Neural crest cell (in vitro differentiated cells): ENCODE results near the gene ETNK1. TPM values are rescaled to one million over a fixed set of nuclear protein-coding genes. Genes with fewer than 3 reads are reported as not detected.
"Not testable (repeated sequence)": the region's sequence is repeated elsewhere in the genome, so short reads cannot be mapped to it uniquely, and the experiment has no call there.

Experiments used
- DNase-seq: peaks from one replicate; pipeline ENCODE4 v3.0.0; 2021; ENCODE audit warnings: low read depth, mixed read lengths, low spot score
- H3K27ac Mint-ChIP-seq: one replicate; pipeline ENCODE4 v1.8.0; 2021; ENCODE audit warnings: mild to moderate bottlenecking, mixed read lengths; ENCODE audit not compliant: unreplicated experiment
- H3K27me3 Mint-ChIP-seq: 2 replicates; pipeline ENCODE4 v1.8.0; 2021; ENCODE audit warnings: low read depth, mild to moderate bottlenecking, mixed read lengths
- H3K36me3 Mint-ChIP-seq: 2 replicates; pipeline ENCODE4 v1.8.0; 2021; ENCODE audit warnings: low read depth, mild to moderate bottlenecking, mixed read lengths
- H3K4me1 Mint-ChIP-seq: 2 replicates; pipeline ENCODE4 v1.8.0; 2021; ENCODE audit warnings: mixed read lengths
- H3K4me3 Mint-ChIP-seq: one replicate; pipeline ENCODE4 v1.8.0; 2021; ENCODE audit warnings: mild to moderate bottlenecking, mixed read lengths
- H3K9me3 Mint-ChIP-seq: 2 replicates; pipeline ENCODE4 v1.8.0; 2021; ENCODE audit warnings: mixed read lengths
- total RNA-seq: library from RNA; stranded (reverse); gene quantifications from 2 replicates; pipeline ENCODE4 v1.2.1, GENCODE V29; 2021
- TF ChIP-seq, protein P1 (sequence below): fragments of 200-600 bp; sonication (generic); conservative IDR thresholded peaks from 2 replicates; pipeline ENCODE4 v1.5.0; 2021; ENCODE audit warnings: antibody characterized with exemption, mild to moderate bottlenecking

Gene ETNK1
- total RNA-seq, 1 donor from 2014 or later: 105 TPM

DNA sequence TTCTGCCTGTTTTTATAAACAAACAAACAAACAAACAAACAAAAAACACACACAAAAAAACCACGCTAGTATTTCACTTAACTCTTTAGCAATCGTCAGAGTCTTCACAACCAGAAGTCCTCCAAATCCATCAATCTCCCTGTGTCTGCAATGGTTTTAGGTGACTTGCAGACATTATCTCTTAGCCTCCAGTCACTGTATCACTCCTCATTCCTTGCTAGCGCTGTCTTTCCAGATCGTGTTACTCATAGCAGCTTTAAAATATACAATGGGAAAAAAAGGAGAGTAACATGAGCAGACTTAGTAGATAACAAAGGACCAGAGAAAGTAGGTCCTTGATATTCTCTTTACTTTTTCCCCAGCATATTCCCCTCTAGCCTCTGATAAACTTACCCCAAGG is 15.5 kb upstream of the ETNK1 start:
- no peak for DNase-seq
- no peaks in the 10 kb centered on the region for H3K27me3 Mint-ChIP-seq
- no peaks in the 10 kb centered on the region for H3K4me1 Mint-ChIP-seq
- peaks cover 19% of the 10 kb centered on the region for H3K9me3 Mint-ChIP-seq
- no peak overlapping the region for H3K4me3 Mint-ChIP-seq
- TF ChIP-seq, protein P1, sequence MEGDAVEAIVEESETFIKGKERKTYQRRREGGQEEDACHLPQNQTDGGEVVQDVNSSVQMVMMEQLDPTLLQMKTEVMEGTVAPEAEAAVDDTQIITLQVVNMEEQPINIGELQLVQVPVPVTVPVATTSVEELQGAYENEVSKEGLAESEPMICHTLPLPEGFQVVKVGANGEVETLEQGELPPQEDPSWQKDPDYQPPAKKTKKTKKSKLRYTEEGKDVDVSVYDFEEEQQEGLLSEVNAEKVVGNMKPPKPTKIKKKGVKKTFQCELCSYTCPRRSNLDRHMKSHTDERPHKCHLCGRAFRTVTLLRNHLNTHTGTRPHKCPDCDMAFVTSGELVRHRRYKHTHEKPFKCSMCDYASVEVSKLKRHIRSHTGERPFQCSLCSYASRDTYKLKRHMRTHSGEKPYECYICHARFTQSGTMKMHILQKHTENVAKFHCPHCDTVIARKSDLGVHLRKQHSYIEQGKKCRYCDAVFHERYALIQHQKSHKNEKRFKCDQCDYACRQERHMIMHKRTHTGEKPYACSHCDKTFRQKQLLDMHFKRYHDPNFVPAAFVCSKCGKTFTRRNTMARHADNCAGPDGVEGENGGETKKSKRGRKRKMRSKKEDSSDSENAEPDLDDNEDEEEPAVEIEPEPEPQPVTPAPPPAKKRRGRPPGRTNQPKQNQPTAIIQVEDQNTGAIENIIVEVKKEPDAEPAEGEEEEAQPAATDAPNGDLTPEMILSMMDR: no peak
- no peak overlapping the region for H3K27ac Mint-ChIP-seq
- H3K36me3 Mint-ChIP-seq: peaks cover 6% of the 10 kb centered on the region

DNA sequence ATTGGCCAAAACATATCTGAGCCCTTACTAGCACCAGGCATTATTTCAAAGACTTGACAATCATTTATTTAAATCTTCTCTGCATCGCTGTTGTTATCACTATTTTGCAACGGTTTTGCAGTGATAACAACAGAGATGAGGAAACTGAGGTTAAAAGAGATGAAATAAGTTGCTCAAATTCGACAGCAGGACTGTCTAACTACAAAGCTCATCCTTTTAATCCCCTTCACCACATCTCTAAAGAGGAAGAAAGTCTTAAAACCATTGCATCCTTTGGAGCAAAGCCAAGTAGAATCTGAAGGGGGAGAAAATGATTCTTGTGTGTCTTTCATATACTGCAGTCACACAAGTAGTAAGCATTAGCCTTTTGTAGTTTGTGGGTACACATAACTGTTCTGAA is 14.8 kb upstream of the ETNK1 start:
- H3K4me1 Mint-ChIP-seq: no peaks in the 10 kb centered on the region
- H3K36me3 Mint-ChIP-seq: peaks cover 6% of the 10 kb centered on the region
- H3K4me3 Mint-ChIP-seq: no peak overlapping the region
- H3K27me3 Mint-ChIP-seq: no peaks in the 10 kb centered on the region
- peaks cover 23% of the 10 kb centered on the region for H3K9me3 Mint-ChIP-seq
- DNase-seq: no peak
- no peak overlapping the region for H3K27ac Mint-ChIP-seq
- TF ChIP-seq, protein P1: no peak

DNA sequence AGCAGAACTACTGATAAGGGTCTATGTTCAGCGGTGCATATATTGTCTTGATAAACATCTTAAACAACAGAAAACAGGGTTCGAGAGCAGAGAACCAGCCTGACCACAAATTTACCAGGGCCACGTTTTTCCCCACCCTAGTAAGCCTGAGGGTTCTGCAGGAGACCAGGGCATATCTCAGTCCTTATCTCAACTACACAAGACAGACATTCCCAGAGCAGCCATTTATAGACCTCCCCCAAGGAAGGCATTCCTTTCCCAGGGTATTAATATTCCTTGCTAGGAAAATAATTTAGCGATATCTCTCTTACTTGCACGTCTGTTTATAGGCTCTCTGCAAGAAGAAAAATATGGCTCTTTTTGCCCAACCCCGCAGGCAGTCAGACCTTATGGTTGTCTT is 12.1 kb upstream of the ETNK1 start:
- not testable (repeated sequence) for DNase-seq, H3K36me3 Mint-ChIP-seq, H3K27me3 Mint-ChIP-seq, H3K4me1 Mint-ChIP-seq, H3K27ac Mint-ChIP-seq, H3K4me3 Mint-ChIP-seq
- H3K9me3 Mint-ChIP-seq: peaks cover 23% of the 10 kb centered on the region

DNA sequence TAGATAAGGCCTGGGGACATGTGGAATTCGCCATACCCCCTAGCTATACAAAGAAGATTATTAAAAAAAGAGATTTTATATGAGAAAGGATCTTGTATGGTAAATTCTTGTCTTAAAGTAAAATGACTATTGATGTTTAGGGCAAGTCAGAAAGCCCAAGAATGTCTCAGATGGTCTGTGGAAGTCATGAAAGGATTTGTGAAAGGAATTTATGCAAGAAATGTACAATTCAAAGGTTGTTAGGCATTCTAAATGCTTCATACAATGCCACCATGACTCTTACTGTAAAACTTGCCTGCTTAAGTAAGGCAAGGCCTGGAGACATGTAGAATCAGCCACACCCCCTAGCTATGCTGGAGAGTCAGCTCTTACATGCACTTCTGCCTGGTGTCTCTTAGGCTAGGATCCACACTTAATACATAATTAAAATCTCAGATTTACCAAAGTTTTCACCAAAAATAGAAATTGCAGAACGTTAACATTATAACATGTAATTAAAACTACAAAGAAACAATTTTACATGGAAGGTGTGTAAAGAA is 8.9 kb upstream of the ETNK1 start:
- H3K27ac Mint-ChIP-seq: no peak overlapping the region
- TF ChIP-seq, protein P1: no peak
- H3K9me3 Mint-ChIP-seq: peaks cover 23% of the 10 kb centered on the region
- DNase-seq: no peak
- H3K27me3 Mint-ChIP-seq: no peaks in the 10 kb centered on the region
- H3K4me1 Mint-ChIP-seq: no peaks in the 10 kb centered on the region
- no peak overlapping the region for H3K4me3 Mint-ChIP-seq
- peaks cover 6% of the 10 kb centered on the region for H3K36me3 Mint-ChIP-seq

DNA sequence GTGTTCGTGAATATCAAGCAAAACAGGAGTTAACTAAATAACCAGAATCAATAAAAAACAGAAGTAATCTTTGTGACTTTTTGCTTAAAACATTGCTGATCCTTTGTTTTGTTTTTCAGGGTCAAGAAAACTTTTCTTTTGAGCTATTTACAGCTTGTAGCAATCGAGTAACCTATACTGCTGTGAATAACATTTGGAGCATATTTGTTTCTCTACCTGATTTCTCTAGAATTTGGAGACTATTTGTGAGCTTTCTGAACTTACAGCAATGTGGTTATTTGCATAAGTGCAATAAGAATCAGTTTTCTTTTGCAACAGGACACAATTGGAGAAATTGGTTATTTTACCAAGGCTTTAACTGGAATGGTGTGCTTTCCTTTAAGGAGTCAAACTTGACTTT is 7.3 kb upstream of the ETNK1 start:
- TF ChIP-seq, protein P1: no peak
- DNase-seq: no peak
- H3K36me3 Mint-ChIP-seq: no peaks in the 10 kb centered on the region
- H3K4me1 Mint-ChIP-seq: no peaks in the 10 kb centered on the region
- H3K9me3 Mint-ChIP-seq: peaks cover 15% of the 10 kb centered on the region
- no peak overlapping the region for H3K27ac Mint-ChIP-seq
- no peaks in the 10 kb centered on the region for H3K27me3 Mint-ChIP-seq
- no peak overlapping the region for H3K4me3 Mint-ChIP-seq

DNA sequence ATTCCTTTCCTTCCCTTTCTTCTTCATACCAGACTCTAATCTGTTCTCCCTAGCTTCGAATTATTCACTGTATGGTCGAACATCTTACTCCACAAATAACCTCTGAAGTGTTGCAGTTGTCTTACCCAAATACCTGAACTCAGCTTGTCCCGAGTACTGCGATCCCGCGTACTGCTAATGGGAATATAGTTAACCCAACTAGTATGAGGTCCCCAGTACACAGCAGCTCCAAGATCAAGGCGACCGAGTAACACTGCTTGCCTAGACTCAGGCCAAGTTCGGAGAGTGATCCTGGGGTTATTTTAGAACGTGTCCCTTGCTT is 462 bp upstream of the ETNK1 start:
- Mint-ChIP-seq H3K27ac (peak overlapping the region; percentile 97), H3K27me3 (no peaks in the 10 kb centered on the region), H3K4me1 (peaks cover 47% of the 10 kb centered on the region), H3K9me3 (no peaks in the 10 kb centered on the region), H3K36me3 (no peaks in the 10 kb centered on the region), H3K4me3 (peak overlapping the region; percentile 99)
- no peak for DNase-seq
- TF ChIP-seq, protein P1: no peak
